Parathyroid adenoma (tissue), 2 donors: ENCODE measurements around the gene DCST1.
"Not testable (repeated sequence)": the region's sequence is repeated elsewhere in the genome, so short reads cannot be mapped to it uniquely, and the experiment has no call there.

Source experiments
- H2AFZ ChIP-seq: fragments of 300-600 bp; sonication (generic); one replicate; pipeline ENCODE4 v1.7.0; 2017; ENCODE audit warnings: antibody characterized with exemption, mild to moderate bottlenecking
- H3K27ac ChIP-seq: fragments of 300-600 bp; sonication (generic); one replicate; pipeline ENCODE4 v1.7.0; 2017
- H3K27me3 ChIP-seq: fragments of 300-600 bp; sonication (generic); one replicate; pipeline ENCODE4 v1.7.0; 2017; ENCODE audit warnings: low read length; ENCODE audit not compliant: control insufficient read depth, insufficient read depth
- H3K36me3 ChIP-seq: fragments of 300-600 bp; sonication (generic); one replicate; pipeline ENCODE4 v1.7.0; 2017; ENCODE audit warnings: low read length; ENCODE audit not compliant: control insufficient read depth, insufficient read depth
- H3K4me1 ChIP-seq: fragments of 300-600 bp; sonication (generic); one replicate; pipeline ENCODE4 v1.7.0; 2017; ENCODE audit warnings: control low read depth
- H3K4me2 ChIP-seq: fragments of 300-600 bp; sonication (generic); one replicate; pipeline ENCODE4 v1.7.0; 2017; ENCODE audit warnings: low read length
- H3K4me3 ChIP-seq: fragments of 300-600 bp; sonication (generic); one replicate; pipeline ENCODE4 v1.7.0; 2017; ENCODE audit warnings: low read depth, low read length
- H3K79me2 ChIP-seq: fragments of 300-600 bp; sonication (generic); one replicate; pipeline ENCODE4 v1.7.0; 2017; ENCODE audit warnings: control low read depth
- H3K9ac ChIP-seq: fragments of 300-600 bp; sonication (generic); one replicate; pipeline ENCODE4 v1.7.0; 2017; ENCODE audit warnings: mild to moderate bottlenecking
- H3K9me3 ChIP-seq: fragments of 300-600 bp; sonication (generic); one replicate; pipeline ENCODE4 v1.7.0; 2017; ENCODE audit warnings: low read length; ENCODE audit not compliant: control insufficient read depth
- CTCF ChIP-seq: fragments of 300-600 bp; sonication (generic); IDR thresholded peaks from one replicate; pipeline ENCODE4 v1.7.0; 2017; ENCODE audit warnings: antibody characterized with exemption, mild to moderate bottlenecking
- donor health status: primary hyperparathyroidism.

The DCST1 gene

GRCh38 chr1:155033524-155033923 lies at the start of gene DCST1, which contains the start of gene DCST2:
Gene DCST1, plus strand, starts transcription at chr1:155033824. Its CDS starts 213 bp downstream, at chr1:155034037.
Gene DCST2, minus strand, starts transcription at chr1:155033781. Its CDS starts 80 bp downstream, at chr1:155033701.
- Histone ChIP-seq H3K9ac (no peak within 1 kb of the TSS), H3K9me3 (no peaks in the 10 kb centered on the region), H3K79me2 (no peaks in the 10 kb centered on the region), H3K27ac (no peak within 1 kb of the TSS), H3K4me2 (no peak within 1 kb of the TSS), H3K4me3 (no peak within 1 kb of the TSS), H2AFZ (no peak within 1 kb of the TSS), H3K36me3 (no peaks in the 10 kb centered on the region), H3K4me1 (no peaks in the 10 kb centered on the region), H3K27me3 (no peaks in the 10 kb centered on the region)
- no peak for TF ChIP-seq CTCF

- not testable (repeated sequence) for H2AFZ ChIP-seq, H3K36me3 ChIP-seq, H3K4me3 ChIP-seq, H3K79me2 ChIP-seq, H3K9me3 ChIP-seq, H3K27ac ChIP-seq, H3K27me3 ChIP-seq, H3K4me2 ChIP-seq, H3K4me1 ChIP-seq, H3K9ac ChIP-seq
Measured at GRCh38 chr1:154986736-154987135, 46.9 kb upstream of the DCST1 start.

GRCh38 chr1:154987326-154987725 lies 46.3 kb upstream of the DCST1 start:
- H3K27ac ChIP-seq = no peak overlapping the region
- no peak overlapping the region for H3K4me3 ChIP-seq
- no peak overlapping the region for H3K4me2 ChIP-seq
- H3K27me3 ChIP-seq = no peaks in the 10 kb centered on the region
- peaks cover 5% of the 10 kb centered on the region for H3K79me2 ChIP-seq
- H3K9ac ChIP-seq = no peak overlapping the region
- no peaks in the 10 kb centered on the region for H3K4me1 ChIP-seq
- H2AFZ ChIP-seq = no peak overlapping the region
- no peaks in the 10 kb centered on the region for H3K36me3 ChIP-seq
- H3K9me3 ChIP-seq = no peaks in the 10 kb centered on the region
- no peak for TF ChIP-seq CTCF

GRCh38 chr1:154988058-154988954 lies 45.3 kb upstream of the DCST1 start:
- Histone ChIP-seq H3K9me3 (no peaks in the 10 kb centered on the region), H3K4me2 (no peak overlapping the region), H3K4me1 (no peaks in the 10 kb centered on the region), H3K27me3 (no peaks in the 10 kb centered on the region), H3K27ac (no peak overlapping the region), H3K79me2 (peaks cover 5% of the 10 kb centered on the region), H2AFZ (no peak overlapping the region), H3K9ac (no peak overlapping the region), H3K4me3 (no peak overlapping the region), H3K36me3 (no peaks in the 10 kb centered on the region)
- TF ChIP-seq CTCF = no peak

GRCh38 chr1:154989195-154989860 lies 44.3 kb upstream of the DCST1 start:
- no peak overlapping the region for H3K4me3 ChIP-seq
- H3K27me3 ChIP-seq = no peaks in the 10 kb centered on the region
- H3K79me2 ChIP-seq = no peaks in the 10 kb centered on the region
- H3K9me3 ChIP-seq = no peaks in the 10 kb centered on the region
- no peaks in the 10 kb centered on the region for H3K4me1 ChIP-seq
- no peak for TF ChIP-seq CTCF
- H3K9ac ChIP-seq = no peak overlapping the region
- no peak overlapping the region for H2AFZ ChIP-seq
- H3K36me3 ChIP-seq = no peaks in the 10 kb centered on the region
- no peak overlapping the region for H3K4me2 ChIP-seq
- H3K27ac ChIP-seq = no peak overlapping the region
